GM19395 (cell line): ENCODE data around the gene CCDC116.
"Not testable (repeated sequence)": the region's sequence is repeated elsewhere in the genome, so short reads cannot be mapped to it uniquely, and the experiment has no call there.

Source experiments
- ATAC-seq: cut with Tn5 transposase; IDR thresholded peaks from one replicate; pipeline ENCODE4 v1.9.1; 2021; ENCODE audit warnings: mild to moderate bottlenecking, moderate library complexity; ENCODE audit not compliant: unreplicated experiment

CCDC116 gene, protein sequence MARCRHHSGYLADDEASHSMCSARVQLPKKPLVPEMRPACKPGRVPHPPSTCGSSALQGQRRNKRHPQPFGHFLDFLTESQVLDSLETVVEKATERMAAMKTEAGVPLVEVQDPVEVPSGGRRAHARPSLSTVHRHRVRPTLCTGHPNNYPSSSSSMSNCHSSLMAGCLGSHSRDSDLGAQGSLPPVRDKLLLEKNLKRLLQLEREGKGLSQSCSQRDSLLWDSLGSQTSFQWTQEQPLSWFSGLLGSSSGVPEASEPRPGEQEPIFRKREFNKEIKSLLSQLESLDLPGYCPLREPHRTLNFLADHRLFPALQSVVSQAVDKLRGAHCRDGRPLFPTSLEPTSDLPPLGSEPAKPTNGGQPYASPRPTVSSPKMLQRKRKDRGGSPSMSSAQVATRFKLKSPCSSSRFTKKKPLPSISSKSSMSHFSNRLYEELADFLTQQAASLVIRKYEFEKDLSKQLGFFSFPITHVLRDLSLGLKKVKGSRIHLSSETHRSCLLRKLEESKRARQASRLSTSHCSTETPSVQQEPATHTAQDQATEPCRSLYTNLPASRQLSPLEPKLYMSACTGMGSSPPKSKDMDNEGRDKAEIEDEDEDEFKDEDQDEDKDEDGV

DNA sequence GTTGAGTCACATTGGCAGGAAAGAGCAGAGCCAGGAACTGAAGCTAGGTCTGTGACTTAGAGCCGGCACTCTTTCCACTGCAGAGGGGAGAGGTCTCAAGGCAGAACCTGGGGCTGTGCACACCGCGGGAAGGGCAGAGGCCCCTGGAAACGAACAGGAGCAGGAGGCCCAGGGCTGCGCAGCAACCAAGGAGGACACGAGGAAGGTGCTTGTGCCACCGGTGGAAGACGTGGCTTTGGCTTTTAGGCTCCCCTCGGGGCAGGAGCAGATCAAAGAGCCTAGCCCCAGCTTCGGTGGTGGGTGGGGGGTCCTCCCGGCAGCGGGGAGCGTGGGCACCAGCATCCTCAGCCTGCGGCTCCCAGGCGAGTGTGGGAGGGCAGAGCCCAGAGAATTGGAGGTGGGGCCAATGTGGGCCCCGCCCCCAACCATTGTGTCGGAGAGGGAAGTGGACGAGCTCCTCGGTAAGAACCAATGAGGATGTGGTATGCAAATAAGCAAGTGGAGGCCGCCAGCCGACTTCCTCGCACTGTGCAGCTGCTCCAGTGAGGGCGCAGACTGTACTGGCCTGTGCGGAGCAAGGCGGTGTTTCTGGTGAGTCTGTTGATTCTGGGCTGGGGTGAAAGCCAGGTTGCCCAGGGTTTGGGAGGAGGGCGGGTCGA, at the start of gene CCDC116:
TSS of gene CCDC116 (plus strand) at position 524 of the 659 bp plus-strand sequence. CDS start 422 bp downstream, outside the sequence.
- no peak for ATAC-seq

- no peak for ATAC-seq
Measured at GRCh38 chr22:21582801-21583740, 49.5 kb upstream of the CCDC116 start.

DNA sequence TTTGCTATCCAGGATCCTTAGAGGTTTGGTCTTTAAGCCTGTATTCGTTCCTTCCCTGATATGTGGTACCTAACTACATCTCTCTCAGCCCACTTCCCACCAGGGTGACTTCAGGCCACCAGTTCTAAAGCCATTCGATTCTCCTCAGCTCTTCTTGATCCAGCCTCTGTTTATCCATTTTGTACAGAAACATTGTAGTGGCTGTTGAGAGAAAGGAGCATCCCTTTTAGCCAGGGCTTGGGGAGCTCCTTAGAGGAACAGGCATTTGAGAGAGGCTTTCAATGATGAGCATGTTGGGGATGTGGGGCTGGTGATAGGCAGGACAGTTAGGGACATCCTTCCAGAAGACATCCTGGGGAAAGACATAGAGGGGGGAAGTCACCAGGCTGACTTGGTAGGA, 47.2 kb upstream of the CCDC116 start:
- ATAC-seq: no peak

DNA sequence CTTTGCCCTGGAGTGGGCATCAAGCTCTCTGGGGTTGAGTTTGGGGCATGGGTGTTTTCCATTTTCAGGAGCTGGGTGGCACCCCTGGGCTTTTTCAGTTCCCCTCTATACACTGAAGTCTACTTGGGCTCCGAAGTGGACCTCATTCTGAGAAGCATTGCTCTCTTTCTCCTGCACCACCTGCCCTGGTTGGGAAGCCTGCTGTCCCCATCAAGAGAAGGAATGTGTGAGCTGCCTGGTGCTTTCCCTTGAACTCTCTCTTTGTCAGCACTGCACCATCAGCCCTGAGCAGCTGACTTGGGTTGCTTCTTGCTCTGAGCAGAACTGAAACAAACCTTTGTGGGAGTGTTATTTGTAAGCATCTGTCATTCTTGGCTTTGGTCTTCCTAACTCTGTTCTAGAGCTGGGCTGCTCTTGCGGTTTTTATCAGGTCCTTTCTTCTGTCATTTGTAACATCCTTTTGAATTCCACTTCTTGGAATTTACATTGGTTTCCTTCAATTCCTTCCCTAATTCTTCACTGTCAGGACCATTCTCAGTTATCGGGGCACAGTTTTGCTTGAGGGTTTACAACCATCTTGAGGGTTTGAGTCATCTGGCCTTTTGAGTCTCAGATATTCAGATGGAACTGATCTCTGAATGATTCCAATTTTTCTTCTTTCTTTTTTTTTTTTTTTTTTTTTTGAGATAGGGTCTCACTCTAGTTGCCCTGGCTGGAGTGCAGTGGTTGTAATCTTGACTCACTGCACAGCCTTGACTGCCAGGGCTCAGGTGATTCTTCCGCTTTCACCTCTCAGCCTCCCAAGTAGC, 44.6 kb upstream of the CCDC116 start:
- peak; percentile 85 for ATAC-seq

- ATAC-seq: no peak
Measured at GRCh38 chr22:21589396-21589795, 43.2 kb upstream of the CCDC116 start.

GRCh38 chr22:21590809-21591641, 41.5 kb upstream of the CCDC116 start:
- no peak for ATAC-seq

DNA sequence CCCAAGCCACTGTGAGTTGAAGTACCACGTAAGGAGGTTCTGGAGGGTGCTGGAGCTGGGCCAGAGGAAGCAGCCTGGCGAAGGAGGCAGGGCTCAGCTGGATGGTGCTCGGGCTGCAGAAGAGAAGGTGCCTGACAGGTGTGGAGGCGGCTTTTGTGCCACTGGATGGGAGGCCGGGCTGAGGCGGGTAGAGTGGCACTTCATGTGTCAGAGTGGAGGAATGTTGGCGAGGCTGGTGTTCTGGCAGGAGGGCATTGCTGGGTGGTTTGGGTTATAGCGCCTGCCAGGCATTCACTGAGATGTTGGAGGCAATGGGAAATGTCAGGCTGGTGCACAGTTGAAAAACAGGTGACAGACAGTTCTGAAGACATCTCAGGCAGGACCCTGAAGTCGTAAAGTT, 40.9 kb upstream of the CCDC116 start:
- ATAC-seq: no peak

- no peak for ATAC-seq
Measured at GRCh38 chr22:21592422-21592821, 40.1 kb upstream of the CCDC116 start.

DNA sequence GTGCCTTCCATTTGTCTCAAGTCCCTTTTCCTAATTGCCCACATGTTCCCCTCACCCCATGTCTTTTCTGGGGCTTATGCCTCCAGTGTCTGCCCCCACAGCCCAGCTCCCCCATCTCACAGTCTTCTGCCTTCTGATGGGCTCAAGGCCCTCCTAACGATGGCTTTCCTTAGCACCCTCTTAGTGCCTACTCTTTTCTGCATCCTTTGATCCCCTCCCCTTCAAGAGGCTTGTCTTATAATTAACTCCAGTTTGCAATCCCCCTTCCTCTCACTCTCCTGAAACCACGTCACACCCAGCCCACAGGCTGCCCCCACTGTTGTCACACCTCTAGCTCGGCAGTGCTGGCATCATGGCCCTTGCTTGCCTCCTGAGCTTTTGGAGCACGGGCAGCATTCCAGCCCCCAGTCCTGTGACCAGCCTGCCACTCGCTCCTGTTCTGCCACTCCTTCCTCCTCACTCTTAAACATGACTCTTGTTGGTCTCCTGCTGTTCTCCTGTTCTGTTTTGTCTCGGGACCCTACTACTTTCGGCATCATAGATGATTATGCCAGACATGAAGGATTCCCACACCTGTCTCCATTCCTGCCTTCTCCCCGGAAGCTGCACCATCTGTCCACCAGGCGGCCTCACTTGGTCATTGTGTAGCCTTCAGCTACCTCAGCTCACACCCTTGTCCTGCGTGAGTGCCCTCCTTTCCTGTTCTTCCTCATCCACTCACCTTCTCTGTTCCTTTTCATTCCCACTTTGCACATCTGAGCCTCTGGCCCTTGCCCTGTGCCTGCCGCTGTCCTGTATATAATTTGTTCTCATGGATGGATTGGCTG, 38.9 kb upstream of the CCDC116 start:
- no peak for ATAC-seq

- ATAC-seq: no peak
Measured at GRCh38 chr22:21594865-21595452, 37.6 kb upstream of the CCDC116 start.

- not testable (repeated sequence) for ATAC-seq
Measured at GRCh38 chr22:21596356-21597135, 36.0 kb upstream of the CCDC116 start.

DNA sequence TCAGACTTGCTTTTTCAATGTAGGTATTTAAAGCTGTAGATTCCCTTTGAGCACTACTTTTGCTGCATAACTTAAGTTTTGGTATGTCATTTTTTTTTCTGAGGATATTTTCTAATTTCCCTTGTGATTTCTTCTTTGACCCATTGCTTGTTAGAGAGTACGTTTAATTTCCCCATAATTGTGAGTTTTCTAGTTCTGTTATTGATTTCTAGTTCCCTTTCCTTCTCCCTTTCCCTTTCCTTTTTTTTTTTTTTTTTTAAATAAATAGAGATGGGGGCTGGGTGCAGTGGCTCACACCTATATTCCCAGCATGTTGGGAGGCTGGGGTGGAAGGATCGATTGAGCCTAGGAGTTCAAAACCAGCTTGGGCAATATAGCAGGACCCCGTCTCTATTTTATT, 34.3 kb upstream of the CCDC116 start:
- ATAC-seq: no peak

DNA sequence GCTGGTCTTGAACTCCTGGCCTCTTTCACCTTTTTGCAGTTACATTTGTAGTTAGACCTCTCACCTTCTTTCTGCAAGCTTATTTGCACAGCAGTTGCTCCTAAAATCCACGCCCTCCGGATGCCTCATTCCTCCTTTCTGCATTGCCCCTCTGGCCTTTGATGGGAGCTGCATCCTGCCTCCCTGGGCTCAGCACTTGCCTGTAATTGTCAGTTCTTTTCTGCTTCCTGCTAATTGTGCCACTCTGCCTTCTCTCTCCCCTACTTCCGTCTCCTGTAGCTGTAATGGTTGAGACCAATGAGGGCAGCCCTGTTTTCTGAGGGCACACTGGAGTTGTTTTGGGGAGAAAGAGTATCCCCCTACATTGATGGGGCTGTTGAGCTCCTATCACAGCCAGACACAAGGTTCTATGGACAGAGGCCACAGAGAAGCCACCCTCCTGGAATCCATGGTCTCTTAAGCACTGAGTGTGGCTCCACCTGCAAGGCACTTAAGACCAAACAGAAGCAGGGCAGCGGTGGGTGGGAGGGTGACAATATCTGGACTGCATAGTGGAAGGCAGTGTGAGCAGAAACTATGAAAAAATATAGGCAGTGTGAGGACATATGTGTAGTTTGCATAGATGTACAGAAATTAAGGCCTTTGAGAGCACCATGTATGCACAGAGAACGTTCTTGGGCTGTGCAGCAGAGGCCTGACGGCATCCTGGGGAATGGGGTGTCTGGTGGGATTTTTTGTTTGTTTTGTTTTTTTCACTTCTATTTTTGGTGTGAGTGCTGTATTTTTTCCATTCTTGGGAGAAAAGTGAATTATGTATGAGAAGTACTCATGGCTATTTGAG, 33.3 kb upstream of the CCDC116 start:
- no peak for ATAC-seq

GRCh38 chr22:21602579-21602978, 30.0 kb upstream of the CCDC116 start:
- ATAC-seq: no peak

DNA sequence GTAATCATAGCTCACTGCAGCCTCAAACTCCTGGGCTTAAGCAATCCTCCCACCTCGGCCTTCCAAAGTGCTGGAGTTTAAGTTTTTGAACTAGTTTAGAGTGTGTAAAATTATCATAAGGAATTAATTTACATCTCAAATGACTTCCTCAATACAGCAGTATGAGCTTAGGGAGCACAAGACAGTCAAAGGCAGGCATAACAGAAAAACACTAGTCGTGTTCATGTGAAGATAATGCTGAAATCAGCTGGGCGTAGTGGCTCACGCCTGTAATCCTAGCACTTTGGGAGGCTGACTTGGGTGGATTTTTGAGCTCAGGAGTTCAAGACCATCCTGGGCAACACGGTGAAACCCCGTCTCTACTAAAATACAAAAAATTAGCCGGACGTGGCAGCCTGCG, 28.6 kb upstream of the CCDC116 start:
- ATAC-seq: no peak

DNA sequence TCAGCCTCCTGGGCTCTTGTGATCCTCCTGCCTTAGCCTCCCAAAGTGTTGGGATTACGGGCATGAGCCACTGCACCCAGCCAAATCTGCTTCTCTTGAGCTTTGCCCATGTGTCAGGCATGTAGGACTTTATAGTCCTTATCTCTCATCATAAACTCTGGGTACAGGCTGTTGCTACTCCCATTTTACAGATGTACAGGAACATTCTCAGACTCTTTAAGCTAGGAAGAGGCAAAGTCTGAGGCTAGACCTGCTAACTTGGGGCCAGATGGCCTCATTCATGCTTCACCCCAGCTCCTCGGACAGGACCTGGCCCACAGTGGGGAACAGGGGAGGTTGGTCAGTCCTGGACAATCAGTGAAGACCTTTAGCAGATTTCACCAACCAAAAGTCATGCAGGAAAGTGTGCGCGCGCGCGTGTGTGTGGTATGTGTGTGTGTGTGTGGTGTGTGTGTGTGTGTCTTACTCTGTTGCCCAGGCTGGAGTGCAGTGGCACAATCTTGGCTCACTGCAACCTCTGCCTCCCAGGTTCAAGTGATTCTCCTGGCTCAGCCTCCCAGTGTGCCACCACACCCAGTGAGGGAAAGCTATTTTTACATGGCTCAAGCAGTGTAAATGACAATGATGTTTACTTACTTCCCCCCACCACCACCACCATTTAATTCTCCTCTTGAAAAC, 26.5 kb upstream of the CCDC116 start:
- no peak for ATAC-seq
